ENCODE results near the gene UQCR11.

GRCh38 chr19:1584500-1585242 lies 20.6 kb downstream of the UQCR11 start:
- no peak for TF ChIP-seq CTCF (IDR thresholded peaks at IDR 0.05; ENCODE audit: low read length)
- no peak for TF ChIP-seq EZH2 (optimal IDR thresholded peaks at IDR 0.05; ENCODE audit: low read depth, low read length)
- no peak for TF ChIP-seq EZH2phosphoT487 (IDR thresholded peaks at IDR 0.05; ENCODE audit: low read length)

Data from MM.1S (cell line).